AG04450 (cell line): ENCODE measurements around the gene TTC1. TPM values are rescaled to one million over a fixed set of nuclear protein-coding genes. Genes with fewer than 3 reads are reported as not detected.
"Not testable (repeated sequence)": the region's sequence is repeated elsewhere in the genome, so short reads cannot be mapped to it uniquely, and the experiment has no call there.

Experiments
- CTCF ChIA-PET: fragments of 300-600, 350-600 bp; formaldehyde crosslinking; extraction: SDS; loops from one replicate; lab custom pipeline; 2022; ENCODE audit warnings: antibody characterized with exemption, inconsistent platforms; lab: Charles Lee
- POLR2A ChIA-PET: fragments of 350-600 bp; formaldehyde crosslinking; extraction: SDS; loops from one replicate; lab custom pipeline; 2021; ENCODE audit warnings: antibody characterized with exemption, inconsistent platforms; lab: Yijun Ruan, JAX
- DNase-seq: peaks from one replicate; pipeline ENCODE4 v3.0.0-alpha.2; 2011; ENCODE audit warnings: low read depth, low spot score
- H3K27ac ChIP-seq: one replicate; pipeline ENCODE4 v1.5.1; 2012; ENCODE audit warnings: low read depth, low read length, control low read depth
- H3K27me3 ChIP-seq: one replicate; pipeline ENCODE4 v1.6.0; 2012; ENCODE audit warnings: low read length; ENCODE audit not compliant: control insufficient read depth, insufficient read depth
- H3K4me3 ChIP-seq: 2 replicates; pipeline ENCODE4 v1.5.1; 2011; ENCODE audit warnings: mild to moderate bottlenecking, low read depth, low read length, control low read depth
- H3K9me3 ChIP-seq: 2 replicates; pipeline ENCODE4 v1.5.1; 2012; ENCODE audit warnings: low read length; ENCODE audit not compliant: control insufficient read depth, insufficient read depth
- CTCF ChIP-seq: IDR thresholded peaks from 2 replicates; pipeline ENCODE4 v1.5.1; 2011; ENCODE audit warnings: low read depth, low read length, control low read depth, inconsistent platforms
- polyA plus RNA-seq: library from polyadenylated mRNA; depleted of rRNA; stranded (reverse); fragments of >200 nt; gene quantifications from 2 replicates; pipeline ENCODE4 v1.2.3, GENCODE V29; 2011

TTC1 gene
- polyA plus RNA-seq, 1 experiment, result 53.7 TPM

GRCh38 chr5:159993194-159993593 lies 15.7 kb upstream of the TTC1 start:
- no peak for TF ChIP-seq CTCF
- CTCF ChIA-PET, result interaction anchor here (0.9 to 1.3 kb wide), 2 partner anchors 548 to 707 kb away, joined by 3 read pairs; no protein-coding TSS in a partner anchor
- peaks cover 7% of the 10 kb centered on the region; the same call in 1 of the 2 replicates for H3K9me3 ChIP-seq
- DNase-seq, result no peak
- POLR2A ChIA-PET, result no interaction called here
- H3K4me3 ChIP-seq, result no peak overlapping the region
- no peak overlapping the region for H3K27ac ChIP-seq
- peaks cover 5% of the 10 kb centered on the region for H3K27me3 ChIP-seq

GRCh38 chr5:159995907-159996306 lies 13.0 kb upstream of the TTC1 start:
- peaks cover 7% of the 10 kb centered on the region for H3K27me3 ChIP-seq
- peaks cover 7% of the 10 kb centered on the region; the same call in 1 of the 2 replicates for H3K9me3 ChIP-seq
- no peak overlapping the region for H3K4me3 ChIP-seq
- no peak for DNase-seq
- POLR2A ChIA-PET, result interaction anchor here (1.2 kb wide), 1 partner anchor 13 kb away, joined by 3 read pairs; the partner anchor contains the start of gene TTC1
- TF ChIP-seq CTCF, result no peak
- CTCF ChIA-PET, result interaction anchor here (0.5 to 1.3 kb wide), 3 partner anchors 9 to 61 kb away, joined by 3 to 5 read pairs (median 4); no protein-coding TSS in a partner anchor
- H3K27ac ChIP-seq, result no peak overlapping the region

GRCh38 chr5:160001457-160001856 lies 7.5 kb upstream of the TTC1 start:
- H3K9me3 ChIP-seq, result no peaks in the 10 kb centered on the region
- no peak overlapping the region for H3K27ac ChIP-seq
- peaks cover 2% of the 10 kb centered on the region for H3K27me3 ChIP-seq
- TF ChIP-seq CTCF, result no peak
- DNase-seq, result no peak
- CTCF ChIA-PET, result interaction anchor here (0.5 to 3.4 kb wide), 7 partner anchors 14 to 715 kb away, joined by 3 to 14 read pairs (median 3); no protein-coding TSS in a partner anchor
- POLR2A ChIA-PET, result no interaction called here
- no peak overlapping the region for H3K4me3 ChIP-seq

- CTCF ChIA-PET, result interaction anchor here (0.5 to 5.5 kb wide), 3 partner anchors 14 to 40 kb away, joined by 3 to 60 read pairs (median 4); no protein-coding TSS in a partner anchor
- Histone ChIP-seq H3K9me3 (no peaks in the 10 kb centered on the region), H3K27me3 (no peaks in the 10 kb centered on the region), H3K27ac (no peak overlapping the region), H3K4me3 (no peak overlapping the region)
- POLR2A ChIA-PET, result no interaction called here
- no peak for DNase-seq
- no peak for TF ChIP-seq CTCF
These were observed 1.4 kb upstream of the TTC1 start for GRCh38 chr5:160007514-160007913.

GRCh38 chr5:160008529-160008876 lies 436 bp upstream of the TTC1 start:
- DNase-seq, H3K9me3 ChIP-seq, H3K27ac ChIP-seq, H3K27me3 ChIP-seq: not testable (repeated sequence)
- 0 out of 2 replicates have a peak overlapping the region, but pooled peaks have one; percentile 81 for H3K4me3 ChIP-seq
- ChIA-PET POLR2A (interaction anchor here (0.6 to 1.4 kb wide), 3 partner anchors 12 to 13 kb away, joined by 3 to 4 read pairs (median 3); no protein-coding TSS in a partner anchor), CTCF (interaction anchor here (1.1 to 5.5 kb wide), 2 partner anchors 13 to 21 kb away, joined by 3 to 60 read pairs; no protein-coding TSS in a partner anchor)
